HepG2 (cell line): ENCODE results near the gene TPTE2.

Experiments
- ASH2L ChIP-seq: fragments of 300-600, 200-600 bp; sonication (generic); IDR thresholded peaks from 2 replicates; pipeline ENCODE4 v1.7.0; 2017; ENCODE audit warnings: low read depth, mild to moderate bottlenecking, moderate library complexity, mixed read lengths, low read length; ENCODE audit not compliant: insufficient read length
- IRF2 ChIP-seq: IDR thresholded peaks from 2 replicates; pipeline ENCODE4 v1.6.1; 2018; ENCODE audit warnings: missing genetic modification reagents, missing compliant biosample characterization
- KLF11 ChIP-seq: IDR thresholded peaks from 2 replicates; pipeline ENCODE4 v1.6.1; 2016; ENCODE audit warnings: missing compliant biosample characterization
- POLR2A ChIP-seq, 2 experiments: IDR thresholded peaks; 2 replicates each; pipeline ENCODE4 v1.6.1; 2011; ENCODE audit warnings: low read depth in 2 of 2, low read length in 2 of 2, mild to moderate bottlenecking in 1 of 2, moderate library complexity in 1 of 2; ENCODE audit not compliant: insufficient read depth in 1 of 2
- SIN3A ChIP-seq: IDR thresholded peaks from 2 replicates; pipeline ENCODE4 v1.6.1; 2011; ENCODE audit warnings: low read depth, mild to moderate bottlenecking, control low read depth, low read length, borderline replicate concordance
- ZNF883 ChIP-seq: sonication (generic); formaldehyde crosslinking; IDR thresholded peaks from 2 replicates; pipeline ENCODE4 v1.5.1; 2020; ENCODE audit warnings: mild to moderate bottlenecking, missing genetic modification reagents; ENCODE audit errors: not compliant biosample characterization
- TF ChIP-seq, protein P1 (sequence below): sonication (generic); formaldehyde crosslinking; IDR thresholded peaks from 2 replicates; pipeline ENCODE4 v1.5.0; 2020; ENCODE audit warnings: missing genetic modification reagents, mild to moderate bottlenecking, borderline replicate concordance
- TF ChIP-seq, protein P2 (sequence below): sonication (generic); formaldehyde crosslinking; IDR thresholded peaks from 2 replicates; pipeline ENCODE4 v1.5.0; 2020; ENCODE audit warnings: mild to moderate bottlenecking, missing genetic modification reagents, moderate library complexity
- TF ChIP-seq, protein P3 (sequence below): sonication (generic); formaldehyde crosslinking; IDR thresholded peaks from 2 replicates; pipeline ENCODE4 v1.5.1; 2020; ENCODE audit warnings: mild to moderate bottlenecking, missing genetic modification reagents

DNA sequence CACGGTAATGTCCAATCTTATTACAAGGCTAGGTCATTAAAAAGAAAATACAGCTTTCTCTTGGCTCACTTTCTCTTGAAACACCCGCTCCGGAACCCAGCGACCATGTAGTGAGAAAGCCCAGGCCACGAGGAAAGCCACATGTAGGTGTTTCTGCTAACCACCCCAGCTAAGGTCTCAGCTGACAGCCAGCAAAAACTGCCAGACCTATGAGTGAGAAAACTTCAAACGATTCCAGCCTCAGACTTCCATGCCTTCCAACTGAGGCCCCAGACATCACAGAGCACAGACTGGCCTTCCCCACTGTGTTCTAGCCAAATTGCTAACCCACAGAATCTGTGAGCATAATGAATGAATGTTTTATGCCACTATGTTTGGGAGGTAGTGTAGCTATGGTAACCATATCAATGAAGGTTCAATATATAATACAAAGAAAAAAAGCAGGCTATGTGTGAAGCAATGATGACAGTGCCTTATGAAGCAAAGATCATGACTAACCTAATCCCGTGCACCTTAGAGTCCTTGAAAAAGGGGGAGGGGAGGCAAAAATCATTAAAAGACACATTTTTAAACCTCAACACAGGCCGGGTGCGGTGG lies 11.9 kb upstream of the TPTE2 start:
- TF ChIP-seq, protein P1, sequence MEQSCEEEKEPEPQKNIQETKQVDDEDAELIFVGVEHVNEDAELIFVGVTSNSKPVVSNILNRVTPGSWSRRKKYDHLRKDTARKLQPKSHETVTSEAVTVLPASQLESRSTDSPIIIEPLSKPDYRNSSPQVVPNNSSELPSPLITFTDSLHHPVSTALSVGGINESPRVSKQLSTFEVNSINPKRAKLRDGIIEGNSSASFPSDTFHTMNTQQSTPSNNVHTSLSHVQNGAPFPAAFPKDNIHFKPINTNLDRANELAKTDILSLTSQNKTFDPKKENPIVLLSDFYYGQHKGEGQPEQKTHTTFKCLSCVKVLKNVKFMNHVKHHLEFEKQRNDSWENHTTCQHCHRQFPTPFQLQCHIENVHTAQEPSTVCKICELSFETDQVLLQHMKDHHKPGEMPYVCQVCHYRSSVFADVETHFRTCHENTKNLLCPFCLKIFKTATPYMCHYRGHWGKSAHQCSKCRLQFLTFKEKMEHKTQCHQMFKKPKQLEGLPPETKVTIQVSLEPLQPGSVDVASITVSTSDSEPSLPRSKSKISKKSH (CRISPR knock-in tag), result no peak
- TF ChIP-seq, protein P2, sequence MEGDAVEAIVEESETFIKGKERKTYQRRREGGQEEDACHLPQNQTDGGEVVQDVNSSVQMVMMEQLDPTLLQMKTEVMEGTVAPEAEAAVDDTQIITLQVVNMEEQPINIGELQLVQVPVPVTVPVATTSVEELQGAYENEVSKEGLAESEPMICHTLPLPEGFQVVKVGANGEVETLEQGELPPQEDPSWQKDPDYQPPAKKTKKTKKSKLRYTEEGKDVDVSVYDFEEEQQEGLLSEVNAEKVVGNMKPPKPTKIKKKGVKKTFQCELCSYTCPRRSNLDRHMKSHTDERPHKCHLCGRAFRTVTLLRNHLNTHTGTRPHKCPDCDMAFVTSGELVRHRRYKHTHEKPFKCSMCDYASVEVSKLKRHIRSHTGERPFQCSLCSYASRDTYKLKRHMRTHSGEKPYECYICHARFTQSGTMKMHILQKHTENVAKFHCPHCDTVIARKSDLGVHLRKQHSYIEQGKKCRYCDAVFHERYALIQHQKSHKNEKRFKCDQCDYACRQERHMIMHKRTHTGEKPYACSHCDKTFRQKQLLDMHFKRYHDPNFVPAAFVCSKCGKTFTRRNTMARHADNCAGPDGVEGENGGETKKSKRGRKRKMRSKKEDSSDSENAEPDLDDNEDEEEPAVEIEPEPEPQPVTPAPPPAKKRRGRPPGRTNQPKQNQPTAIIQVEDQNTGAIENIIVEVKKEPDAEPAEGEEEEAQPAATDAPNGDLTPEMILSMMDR, result no peak
- TF ChIP-seq POLR2A (IDR thresholded peaks at IDR 0.05; ENCODE audit: insufficient read depth in 1 of 2, low read depth in 2 of 2, low read length in 2 of 2), result no peak
- no peak for TF ChIP-seq ASH2L
- TF ChIP-seq, protein P3, sequence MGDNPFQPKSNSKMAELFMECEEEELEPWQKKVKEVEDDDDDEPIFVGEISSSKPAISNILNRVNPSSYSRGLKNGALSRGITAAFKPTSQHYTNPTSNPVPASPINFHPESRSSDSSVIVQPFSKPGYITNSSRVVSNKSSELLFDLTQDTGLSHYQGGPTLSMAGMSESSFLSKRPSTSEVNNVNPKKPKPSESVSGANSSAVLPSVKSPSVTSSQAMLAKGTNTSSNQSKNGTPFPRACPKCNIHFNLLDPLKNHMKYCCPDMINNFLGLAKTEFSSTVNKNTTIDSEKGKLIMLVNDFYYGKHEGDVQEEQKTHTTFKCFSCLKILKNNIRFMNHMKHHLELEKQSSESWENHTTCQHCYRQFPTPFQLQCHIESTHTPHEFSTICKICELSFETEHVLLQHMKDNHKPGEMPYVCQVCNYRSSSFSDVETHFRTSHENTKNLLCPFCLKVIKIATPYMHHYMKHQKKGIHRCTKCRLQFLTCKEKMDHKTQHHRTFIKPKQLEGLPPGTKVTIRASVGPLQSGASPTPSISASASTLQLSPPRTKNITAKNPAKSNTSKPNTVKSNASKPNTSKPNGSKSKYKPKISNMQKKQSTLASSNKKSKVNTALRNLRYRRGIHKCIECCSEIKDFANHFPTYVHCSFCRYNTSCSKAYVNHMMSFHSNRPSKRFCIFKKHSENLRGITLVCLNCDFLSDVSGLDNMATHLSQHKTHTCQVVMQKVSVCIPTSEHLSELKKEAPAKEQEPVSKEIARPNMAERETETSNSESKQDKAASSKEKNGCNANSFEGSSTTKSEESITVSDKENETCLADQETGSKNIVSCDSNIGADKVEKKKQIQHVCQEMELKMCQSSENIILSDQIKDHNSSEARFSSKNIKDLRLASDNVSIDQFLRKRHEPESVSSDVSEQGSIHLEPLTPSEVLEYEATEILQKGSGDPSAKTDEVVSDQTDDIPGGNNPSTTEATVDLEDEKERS (CRISPR knock-in tag), result no peak
- TF ChIP-seq SIN3A, result no peak
- no peak for TF ChIP-seq IRF2 (CRISPR knock-in tag)
- no peak for TF ChIP-seq ZNF883
- TF ChIP-seq KLF11, result no peak
